Measurements from ENCODE around the gene FTO.

GRCh38 chr16:54007504-54007903 is 303.5 kb downstream of the FTO start:
- TF ChIP-seq, protein P1, sequence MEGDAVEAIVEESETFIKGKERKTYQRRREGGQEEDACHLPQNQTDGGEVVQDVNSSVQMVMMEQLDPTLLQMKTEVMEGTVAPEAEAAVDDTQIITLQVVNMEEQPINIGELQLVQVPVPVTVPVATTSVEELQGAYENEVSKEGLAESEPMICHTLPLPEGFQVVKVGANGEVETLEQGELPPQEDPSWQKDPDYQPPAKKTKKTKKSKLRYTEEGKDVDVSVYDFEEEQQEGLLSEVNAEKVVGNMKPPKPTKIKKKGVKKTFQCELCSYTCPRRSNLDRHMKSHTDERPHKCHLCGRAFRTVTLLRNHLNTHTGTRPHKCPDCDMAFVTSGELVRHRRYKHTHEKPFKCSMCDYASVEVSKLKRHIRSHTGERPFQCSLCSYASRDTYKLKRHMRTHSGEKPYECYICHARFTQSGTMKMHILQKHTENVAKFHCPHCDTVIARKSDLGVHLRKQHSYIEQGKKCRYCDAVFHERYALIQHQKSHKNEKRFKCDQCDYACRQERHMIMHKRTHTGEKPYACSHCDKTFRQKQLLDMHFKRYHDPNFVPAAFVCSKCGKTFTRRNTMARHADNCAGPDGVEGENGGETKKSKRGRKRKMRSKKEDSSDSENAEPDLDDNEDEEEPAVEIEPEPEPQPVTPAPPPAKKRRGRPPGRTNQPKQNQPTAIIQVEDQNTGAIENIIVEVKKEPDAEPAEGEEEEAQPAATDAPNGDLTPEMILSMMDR (IDR thresholded peaks at IDR 0.05) = no peak
- TF ChIP-seq EP300 (IDR thresholded peaks at IDR 0.05) = no peak
- TF ChIP-seq POLR2AphosphoS5 (IDR thresholded peaks at IDR 0.05) = no peak
